ENCODE results near the gene DARS2. TPM values are rescaled to one million over a fixed set of nuclear protein-coding genes. Genes with fewer than 3 reads are reported as not detected.
"Not testable (repeated sequence)": the region's sequence is repeated elsewhere in the genome, so short reads cannot be mapped to it uniquely, and the experiment has no call there.

DARS2 gene
- total RNA-seq, 1 donor = 15.6 TPM

DNA sequence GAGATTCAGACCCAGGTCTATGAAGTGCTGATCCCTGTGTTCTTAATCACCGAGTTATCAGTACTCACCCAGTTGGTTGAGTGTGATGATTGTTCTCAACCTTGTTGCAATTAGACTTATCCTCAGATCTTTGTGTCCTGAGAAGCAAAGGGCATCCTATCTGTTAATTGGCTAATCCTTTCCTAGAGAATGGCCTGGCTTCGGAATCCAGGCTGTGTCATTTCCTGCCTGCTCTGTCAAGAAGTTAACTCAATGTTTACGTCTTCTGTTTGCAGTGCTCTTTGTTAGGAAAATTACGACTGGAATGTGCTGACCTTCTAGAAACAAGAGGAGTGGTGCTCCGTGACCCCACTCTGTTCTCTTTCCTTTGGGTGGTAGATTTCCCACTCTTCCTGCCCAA is 28.6 kb downstream of the DARS2 start:
- Histone ChIP-seq H3K36me3 (ENCODE audit: insufficient read depth, low read length) (peaks cover 40% of the 10 kb centered on the region), H3K27ac (ENCODE audit: low read depth, low read length) (peak overlapping the region; percentile 59), H2AFZ (ENCODE audit: low read length) (peak overlapping the region; percentile 13), H3K4me2 (ENCODE audit: insufficient read depth, low read length) (peak overlapping the region; percentile 5), H3K79me2 (ENCODE audit: insufficient read depth, low read length) (no peaks in the 10 kb centered on the region), H3K9me3 (ENCODE audit: low read depth, low read length) (no peaks in the 10 kb centered on the region), H3K4me1 (ENCODE audit: insufficient read depth, low read length) (peaks cover 11% of the 10 kb centered on the region), H3K4me3 (ENCODE audit: insufficient read depth, low read length) (no peak overlapping the region), H4K20me1 (ENCODE audit: insufficient read depth, low read length) (no peaks in the 10 kb centered on the region), H3K27me3 (ENCODE audit: insufficient read depth, low read length) (no peaks in the 10 kb centered on the region)
- DNase-seq (ENCODE audit: insufficient read length, low spot score, missing footprints) = no peak
- TF ChIP-seq, protein P1, sequence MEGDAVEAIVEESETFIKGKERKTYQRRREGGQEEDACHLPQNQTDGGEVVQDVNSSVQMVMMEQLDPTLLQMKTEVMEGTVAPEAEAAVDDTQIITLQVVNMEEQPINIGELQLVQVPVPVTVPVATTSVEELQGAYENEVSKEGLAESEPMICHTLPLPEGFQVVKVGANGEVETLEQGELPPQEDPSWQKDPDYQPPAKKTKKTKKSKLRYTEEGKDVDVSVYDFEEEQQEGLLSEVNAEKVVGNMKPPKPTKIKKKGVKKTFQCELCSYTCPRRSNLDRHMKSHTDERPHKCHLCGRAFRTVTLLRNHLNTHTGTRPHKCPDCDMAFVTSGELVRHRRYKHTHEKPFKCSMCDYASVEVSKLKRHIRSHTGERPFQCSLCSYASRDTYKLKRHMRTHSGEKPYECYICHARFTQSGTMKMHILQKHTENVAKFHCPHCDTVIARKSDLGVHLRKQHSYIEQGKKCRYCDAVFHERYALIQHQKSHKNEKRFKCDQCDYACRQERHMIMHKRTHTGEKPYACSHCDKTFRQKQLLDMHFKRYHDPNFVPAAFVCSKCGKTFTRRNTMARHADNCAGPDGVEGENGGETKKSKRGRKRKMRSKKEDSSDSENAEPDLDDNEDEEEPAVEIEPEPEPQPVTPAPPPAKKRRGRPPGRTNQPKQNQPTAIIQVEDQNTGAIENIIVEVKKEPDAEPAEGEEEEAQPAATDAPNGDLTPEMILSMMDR (IDR thresholded peaks at IDR 0.05; ENCODE audit: extremely low read depth, low read depth, low read length) = no peak

DNA sequence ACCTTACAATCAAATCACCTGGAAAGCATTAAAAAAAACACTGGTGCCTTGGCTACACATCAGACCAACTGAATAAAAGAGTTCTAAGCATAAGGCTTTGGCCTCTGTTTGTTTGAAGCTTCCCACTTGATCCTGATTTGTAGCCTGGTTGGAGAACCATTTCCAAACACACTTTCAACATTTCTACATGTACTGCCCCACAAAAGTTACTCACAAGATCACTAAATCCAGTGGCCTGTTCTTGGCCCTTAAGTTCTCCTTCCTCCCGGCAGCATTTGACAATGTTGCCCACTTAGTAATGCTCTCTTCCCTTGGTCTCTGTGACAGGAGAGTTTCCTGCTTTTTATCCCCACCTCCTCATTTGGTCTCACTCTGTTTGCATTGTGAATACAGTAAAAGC is 31.5 kb downstream of the DARS2 start:
- H3K4me1 ChIP-seq (ENCODE audit: insufficient read depth, low read length) = peaks cover 11% of the 10 kb centered on the region
- H3K4me3 ChIP-seq (ENCODE audit: insufficient read depth, low read length) = no peak overlapping the region
- H3K4me2 ChIP-seq (ENCODE audit: insufficient read depth, low read length) = no peak overlapping the region
- H2AFZ ChIP-seq (ENCODE audit: low read length) = no peak overlapping the region
- TF ChIP-seq, protein P1 (IDR thresholded peaks at IDR 0.05; ENCODE audit: extremely low read depth, low read depth, low read length) = no peak
- no peaks in the 10 kb centered on the region for H3K27me3 ChIP-seq (ENCODE audit: insufficient read depth, low read length)
- peaks cover 40% of the 10 kb centered on the region for H3K36me3 ChIP-seq (ENCODE audit: insufficient read depth, low read length)
- no peak for DNase-seq (ENCODE audit: insufficient read length, low spot score, missing footprints)
- H3K79me2 ChIP-seq (ENCODE audit: insufficient read depth, low read length) = no peaks in the 10 kb centered on the region
- no peaks in the 10 kb centered on the region for H4K20me1 ChIP-seq (ENCODE audit: insufficient read depth, low read length)
- H3K9me3 ChIP-seq (ENCODE audit: low read depth, low read length) = no peaks in the 10 kb centered on the region
- peak overlapping the region; percentile 14 for H3K27ac ChIP-seq (ENCODE audit: low read depth, low read length)

DNA sequence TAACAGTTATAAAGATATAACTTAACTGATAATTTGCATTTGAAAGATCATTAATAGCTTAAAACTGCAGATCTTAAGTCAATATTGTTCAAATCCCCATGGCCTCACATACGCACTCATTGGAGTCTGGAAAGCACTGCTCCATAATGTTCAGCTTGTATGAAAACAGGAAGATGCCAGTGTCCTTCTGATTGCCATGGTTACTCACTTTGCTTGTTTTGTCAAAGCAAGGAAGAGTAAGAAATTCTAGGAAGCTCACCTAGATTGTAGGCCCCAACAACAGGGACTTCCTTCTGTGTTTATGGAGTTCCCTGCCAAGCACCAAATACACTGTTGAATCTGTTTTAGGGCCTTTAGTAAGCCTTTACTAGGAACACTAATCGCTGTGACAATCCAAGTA is 32.4 kb downstream of the DARS2 start:
- no peaks in the 10 kb centered on the region for H3K27me3 ChIP-seq (ENCODE audit: insufficient read depth, low read length)
- no peak for DNase-seq (ENCODE audit: insufficient read length, low spot score, missing footprints)
- no peaks in the 10 kb centered on the region for H3K79me2 ChIP-seq (ENCODE audit: insufficient read depth, low read length)
- no peak overlapping the region for H2AFZ ChIP-seq (ENCODE audit: low read length)
- no peak overlapping the region for H3K4me3 ChIP-seq (ENCODE audit: insufficient read depth, low read length)
- peaks cover 37% of the 10 kb centered on the region for H3K36me3 ChIP-seq (ENCODE audit: insufficient read depth, low read length)
- H3K9me3 ChIP-seq (ENCODE audit: low read depth, low read length) = no peaks in the 10 kb centered on the region
- peak overlapping the region; percentile 27 for H3K27ac ChIP-seq (ENCODE audit: low read depth, low read length)
- H4K20me1 ChIP-seq (ENCODE audit: insufficient read depth, low read length) = no peaks in the 10 kb centered on the region
- TF ChIP-seq, protein P1 (IDR thresholded peaks at IDR 0.05; ENCODE audit: extremely low read depth, low read depth, low read length) = no peak
- peaks cover 11% of the 10 kb centered on the region for H3K4me1 ChIP-seq (ENCODE audit: insufficient read depth, low read length)
- H3K4me2 ChIP-seq (ENCODE audit: insufficient read depth, low read length) = no peak overlapping the region

DNA sequence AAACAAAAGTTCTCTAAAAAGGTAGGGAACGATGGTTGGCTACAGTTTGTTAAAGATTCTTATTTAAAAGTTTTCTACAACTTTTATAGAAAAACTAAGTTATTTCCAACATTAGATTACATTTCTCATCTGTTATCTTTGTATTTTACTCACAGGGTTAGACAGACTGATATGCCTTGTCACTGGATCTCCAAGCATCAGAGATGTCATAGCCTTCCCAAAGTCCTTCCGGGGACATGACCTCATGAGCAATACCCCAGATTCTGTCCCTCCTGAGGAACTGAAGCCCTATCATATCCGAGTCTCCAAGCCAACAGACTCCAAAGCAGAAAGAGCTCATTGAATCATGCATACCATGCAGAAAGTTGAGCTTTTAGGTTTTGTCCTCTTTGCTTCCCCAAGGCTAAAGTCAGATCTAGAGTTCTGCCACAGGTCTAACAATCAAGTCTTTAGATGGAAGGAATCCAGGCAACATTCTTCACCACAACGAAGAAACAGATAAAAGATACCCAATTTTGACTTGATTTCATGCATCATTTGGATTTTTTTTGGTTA is 33.0 kb downstream of the DARS2 start:
- H3K27ac ChIP-seq (ENCODE audit: low read depth, low read length) = peak overlapping the region; percentile 27
- H3K36me3 ChIP-seq (ENCODE audit: insufficient read depth, low read length) = peaks cover 35% of the 10 kb centered on the region
- H3K4me3 ChIP-seq (ENCODE audit: insufficient read depth, low read length) = no peak overlapping the region
- H3K27me3 ChIP-seq (ENCODE audit: insufficient read depth, low read length) = no peaks in the 10 kb centered on the region
- H2AFZ ChIP-seq (ENCODE audit: low read length) = no peak overlapping the region
- no peak for DNase-seq (ENCODE audit: insufficient read length, low spot score, missing footprints)
- peaks cover 8% of the 10 kb centered on the region for H3K4me1 ChIP-seq (ENCODE audit: insufficient read depth, low read length)
- no peaks in the 10 kb centered on the region for H3K9me3 ChIP-seq (ENCODE audit: low read depth, low read length)
- TF ChIP-seq, protein P1 (IDR thresholded peaks at IDR 0.05; ENCODE audit: extremely low read depth, low read depth, low read length) = no peak
- no peaks in the 10 kb centered on the region for H3K79me2 ChIP-seq (ENCODE audit: insufficient read depth, low read length)
- H4K20me1 ChIP-seq (ENCODE audit: insufficient read depth, low read length) = no peaks in the 10 kb centered on the region
- no peak overlapping the region for H3K4me2 ChIP-seq (ENCODE audit: insufficient read depth, low read length)

DNA sequence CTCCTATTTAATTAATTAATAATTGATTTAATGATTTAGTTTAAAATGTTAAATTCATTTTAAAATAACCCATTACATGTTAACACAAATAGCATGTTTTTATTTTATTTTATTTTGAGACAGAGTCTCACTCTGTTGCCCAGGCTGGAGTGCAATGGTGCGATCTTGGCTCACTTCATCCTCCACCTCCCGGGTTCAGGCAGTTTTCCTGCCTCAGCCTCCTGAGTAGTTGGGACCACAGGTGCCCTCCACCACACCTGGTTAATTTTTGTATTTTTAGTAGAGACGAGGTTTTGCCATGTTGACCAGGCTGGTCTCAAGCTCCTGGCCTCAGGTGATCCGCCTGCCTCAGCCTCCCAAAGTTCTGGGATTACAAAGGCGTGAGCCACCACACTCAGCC is 35.1 kb downstream of the DARS2 start:
- not testable (repeated sequence) for DNase-seq (ENCODE audit: insufficient read length, low spot score, missing footprints); H3K27me3 ChIP-seq (ENCODE audit: insufficient read depth, low read length); H3K4me1 ChIP-seq (ENCODE audit: insufficient read depth, low read length); H3K4me2 ChIP-seq (ENCODE audit: insufficient read depth, low read length); H3K79me2 ChIP-seq (ENCODE audit: insufficient read depth, low read length); H3K9me3 ChIP-seq (ENCODE audit: low read depth, low read length); H2AFZ ChIP-seq (ENCODE audit: low read length); H3K4me3 ChIP-seq (ENCODE audit: insufficient read depth, low read length); H3K27ac ChIP-seq (ENCODE audit: low read depth, low read length)
- H3K36me3 ChIP-seq (ENCODE audit: insufficient read depth, low read length) = peaks cover 41% of the 10 kb centered on the region
- peaks cover 19% of the 10 kb centered on the region for H4K20me1 ChIP-seq (ENCODE audit: insufficient read depth, low read length)

Data from osteoblast (primary cell).